Stimulated activated CD4-positive, alpha-beta T cell treated with anti-CD3 and anti-CD28 coated beads, Interleukin-4, amount 100 ng/mL, for 24 hours (primary cell): ENCODE measurements around the gene WDR70.
"Not testable (repeated sequence)": the region's sequence is repeated elsewhere in the genome, so short reads cannot be mapped to it uniquely, and the experiment has no call there.

Source experiments
- DNase-seq: peaks from one replicate; pipeline ENCODE4 v3.0.0-alpha.2; 2020

The WDR70 gene

GRCh38 chr5:37575541-37576489 lies 196.7 kb downstream of the WDR70 start:
- no peak for DNase-seq

GRCh38 chr5:37576552-37576951 lies 197.4 kb downstream of the WDR70 start:
- DNase-seq: no peak

- DNase-seq: no peak
These were observed 199.1 kb downstream of the WDR70 start for GRCh38 chr5:37578176-37578575.

GRCh38 chr5:37580106-37580505 lies 201.0 kb downstream of the WDR70 start:
- DNase-seq: no peak

- no peak for DNase-seq
These were observed 203.1 kb downstream of the WDR70 start for GRCh38 chr5:37582202-37582601.

GRCh38 chr5:37593292-37593691 lies 214.2 kb downstream of the WDR70 start:
- DNase-seq: not testable (repeated sequence)

GRCh38 chr5:37594864-37595263 lies 215.7 kb downstream of the WDR70 start:
- not testable (repeated sequence) for DNase-seq

- DNase-seq: no peak
These were observed 219.6 kb downstream of the WDR70 start for GRCh38 chr5:37598733-37599132.

- no peak for DNase-seq
These were observed 222.0 kb downstream of the WDR70 start for GRCh38 chr5:37601163-37601562.

- DNase-seq: no peak
These were observed 224.0 kb downstream of the WDR70 start for GRCh38 chr5:37603072-37603471.

- no peak for DNase-seq
These were observed 225.2 kb downstream of the WDR70 start for GRCh38 chr5:37604290-37604689.

- DNase-seq: no peak
These were observed 227.0 kb downstream of the WDR70 start for GRCh38 chr5:37606148-37606547.

GRCh38 chr5:37606632-37607248 lies 227.6 kb downstream of the WDR70 start:
- no peak for DNase-seq

GRCh38 chr5:37615184-37615583 lies 236.1 kb downstream of the WDR70 start:
- no peak for DNase-seq

- no peak for DNase-seq
These were observed 240.2 kb downstream of the WDR70 start for GRCh38 chr5:37619353-37619752.

- DNase-seq: not testable (repeated sequence)
These were observed 243.2 kb downstream of the WDR70 start for GRCh38 chr5:37622354-37622753.

GRCh38 chr5:37626266-37626665 lies 247.1 kb downstream of the WDR70 start:
- DNase-seq: no peak

- no peak for DNase-seq
These were observed 249.8 kb downstream of the WDR70 start for GRCh38 chr5:37628876-37629275.

GRCh38 chr5:37631939-37632338 lies 252.8 kb downstream of the WDR70 start:
- DNase-seq: no peak

- no peak for DNase-seq
These were observed 258.2 kb downstream of the WDR70 start for GRCh38 chr5:37637165-37637845.

GRCh38 chr5:37638897-37639296 lies 259.8 kb downstream of the WDR70 start:
- no peak for DNase-seq

- DNase-seq: no peak
These were observed 261.0 kb downstream of the WDR70 start for GRCh38 chr5:37640088-37640487.

GRCh38 chr5:37641933-37642332 lies 262.8 kb downstream of the WDR70 start:
- no peak for DNase-seq

GRCh38 chr5:37645707-37646106 lies 266.6 kb downstream of the WDR70 start:
- DNase-seq: no peak
